ENCODE data around the gene VPS35L.

DNA sequence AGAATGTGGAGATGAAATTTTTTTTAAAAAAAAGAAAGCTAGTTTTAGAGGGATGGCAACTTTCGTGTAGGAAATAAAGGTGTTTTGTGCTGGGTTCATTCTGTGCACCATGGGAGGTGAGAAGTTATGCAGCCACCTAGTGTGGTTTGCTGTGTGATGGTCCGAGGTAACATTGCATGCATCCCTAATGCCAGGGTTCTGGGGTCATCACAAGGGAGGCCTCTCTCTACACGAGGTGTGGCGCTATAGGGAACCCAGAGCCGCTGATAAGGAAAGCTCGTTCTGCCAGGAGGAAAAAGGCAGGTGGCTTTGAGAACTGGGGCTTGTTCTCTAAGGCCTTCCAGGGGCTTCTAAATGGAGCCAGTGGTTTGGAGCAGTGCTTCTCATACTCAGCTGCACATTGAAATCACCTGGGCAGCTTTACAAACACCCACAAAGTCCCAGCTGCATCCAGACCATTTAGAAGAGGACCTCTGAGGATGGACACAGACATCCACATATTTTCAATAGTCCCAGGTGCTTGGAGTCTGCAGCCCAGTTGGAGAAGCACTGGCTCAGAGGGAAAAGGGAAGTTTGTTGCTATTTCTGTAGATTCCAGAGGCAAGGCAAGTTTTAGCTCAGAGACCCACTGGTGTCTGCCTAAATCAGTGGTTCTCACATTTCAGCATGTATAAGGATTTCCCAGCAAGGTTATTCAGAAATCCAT lies 43.5 kb downstream of the VPS35L start:
- TF ChIP-seq, protein P1, sequence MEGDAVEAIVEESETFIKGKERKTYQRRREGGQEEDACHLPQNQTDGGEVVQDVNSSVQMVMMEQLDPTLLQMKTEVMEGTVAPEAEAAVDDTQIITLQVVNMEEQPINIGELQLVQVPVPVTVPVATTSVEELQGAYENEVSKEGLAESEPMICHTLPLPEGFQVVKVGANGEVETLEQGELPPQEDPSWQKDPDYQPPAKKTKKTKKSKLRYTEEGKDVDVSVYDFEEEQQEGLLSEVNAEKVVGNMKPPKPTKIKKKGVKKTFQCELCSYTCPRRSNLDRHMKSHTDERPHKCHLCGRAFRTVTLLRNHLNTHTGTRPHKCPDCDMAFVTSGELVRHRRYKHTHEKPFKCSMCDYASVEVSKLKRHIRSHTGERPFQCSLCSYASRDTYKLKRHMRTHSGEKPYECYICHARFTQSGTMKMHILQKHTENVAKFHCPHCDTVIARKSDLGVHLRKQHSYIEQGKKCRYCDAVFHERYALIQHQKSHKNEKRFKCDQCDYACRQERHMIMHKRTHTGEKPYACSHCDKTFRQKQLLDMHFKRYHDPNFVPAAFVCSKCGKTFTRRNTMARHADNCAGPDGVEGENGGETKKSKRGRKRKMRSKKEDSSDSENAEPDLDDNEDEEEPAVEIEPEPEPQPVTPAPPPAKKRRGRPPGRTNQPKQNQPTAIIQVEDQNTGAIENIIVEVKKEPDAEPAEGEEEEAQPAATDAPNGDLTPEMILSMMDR (conservative IDR thresholded peaks at IDR 0.05 in 1 of 2, IDR thresholded peaks at IDR 0.05 in 1 of 2; ENCODE audit: extremely low read depth in 1 of 2, insufficient read depth in 1 of 2, low read depth in 1 of 2, low read length in 2 of 2): no peak
- no peak for TF ChIP-seq EZH2 (IDR thresholded peaks at IDR 0.05; ENCODE audit: borderline replicate concordance, low read length)
